T-helper 1 cell treated with Interleukin-12 subunit alpha and Interleukin-12 subunit beta and Interleukin-4 antibody, amounts not matched to agents 30 ng/mL and 1 ng/mL, for 36 hours (primary cell): ENCODE data around the gene PNRC2. TPM values are rescaled to one million over a fixed set of nuclear protein-coding genes. Genes with fewer than 3 reads are reported as not detected.

Experiments used
- total RNA-seq: library from RNA; stranded (reverse); gene quantifications from 2 replicates; pipeline ENCODE4 v1.2.3, GENCODE V29; 2022

PNRC2 gene
- total RNA-seq, 1 donor from 2014 or later: 154 TPM

Other genes starting within 250 kb of the PNRC2 start
- 43.0 and 43.6 TPM in 2 replicates for gene ELOA, start 216.4 kb upstream of the PNRC2 start, total RNA-seq
- gene PITHD1, start 181.4 kb upstream of the PNRC2 start, total RNA-seq: 57.7 and 59.2 TPM in 2 replicates
- gene LYPLA2, start 168.7 kb upstream of the PNRC2 start, total RNA-seq: 89.3 and 97.6 TPM in 2 replicates
- gene GALE, start 159.1 kb upstream of the PNRC2 start, total RNA-seq: 20.4 and 20.7 TPM in 2 replicates
- gene HMGCL, start 134.4 kb upstream of the PNRC2 start, total RNA-seq: 22.4 and 23.4 TPM in 2 replicates
- gene FUCA1, start 91.5 kb upstream of the PNRC2 start, total RNA-seq: 5.6 and 5.9 TPM in 2 replicates
- 0.05 and 0.07 TPM in 2 replicates for gene CNR2, start 46.5 kb upstream of the PNRC2 start, total RNA-seq
- gene SRSF10, start 20.5 kb downstream of the PNRC2 start, total RNA-seq: 199 and 203 TPM in 2 replicates
- not detected in 2 replicates for gene MYOM3, start 152.3 kb downstream of the PNRC2 start, total RNA-seq
- not detected in 2 replicates for gene IL22RA1, start 183.3 kb downstream of the PNRC2 start, total RNA-seq
- gene IFNLR1, start 227.5 kb downstream of the PNRC2 start, total RNA-seq: 1.2 and 1.6 TPM in 2 replicates